MM.1S (cell line): ENCODE measurements around the gene POMT2.

Source experiments
- DNase-seq: peaks from one replicate; pipeline ENCODE4 v3.0.0-alpha.2; 2015
- H2AFZ ChIP-seq: fragments of 300-600 bp; sonication (generic); 2 replicates; pipeline ENCODE4 v1.6.0; 2016; ENCODE audit warnings: antibody characterized with exemption, low read length
- H3F3A ChIP-seq: fragments of 300-600 bp; sonication (generic); 2 replicates; pipeline ENCODE4 v1.6.1; 2016; ENCODE audit warnings: mild to moderate bottlenecking, antibody characterized with exemption, low read length, moderate library complexity, mixed read lengths; ENCODE audit not compliant: insufficient read depth
- H3K27ac ChIP-seq: fragments of 300-600 bp; sonication (generic); 2 replicates; pipeline ENCODE4 v1.5.1; 2016; ENCODE audit warnings: mild to moderate bottlenecking, low read length
- H3K27me3 ChIP-seq: fragments of 300-600 bp; sonication (generic); replicated peaks from 2 replicates; pipeline ENCODE4 v1.6.0; 2016; ENCODE audit warnings: low read length; ENCODE audit not compliant: insufficient read depth
- H3K36me3 ChIP-seq: fragments of 300-600 bp; sonication (generic); replicated peaks from 2 replicates; pipeline ENCODE4 v1.6.1; 2016; ENCODE audit warnings: mild to moderate bottlenecking, low read length, mixed read lengths; ENCODE audit not compliant: insufficient read depth
- H3K4me1 ChIP-seq: fragments of 300-600 bp; sonication (generic); 2 replicates; pipeline ENCODE4 v1.6.1; 2016; ENCODE audit warnings: low read length, mixed read lengths
- H3K4me2 ChIP-seq: fragments of 300-600 bp; sonication (generic); 2 replicates; pipeline ENCODE4 v1.6.0; 2016; ENCODE audit warnings: low read depth, low read length
- H3K4me3 ChIP-seq: fragments of 300-600 bp; sonication (generic); 2 replicates; pipeline ENCODE4 v1.5.1; 2016; ENCODE audit warnings: low read length, mixed read lengths
- H3K79me2 ChIP-seq: fragments of 300-600 bp; sonication (generic); 2 replicates; pipeline ENCODE4 v1.6.1; 2016; ENCODE audit warnings: mixed run types, low read length, mixed read lengths
- H3K9ac ChIP-seq: fragments of 300-600 bp; sonication (generic); 2 replicates; pipeline ENCODE4 v1.6.1; 2016; ENCODE audit warnings: low read length, mixed read lengths
- H3K9me2 ChIP-seq: fragments of 300-600 bp; sonication (generic); replicated peaks from 2 replicates; pipeline ENCODE4 v1.6.1; 2016; ENCODE audit warnings: mild to moderate bottlenecking, low read length, mixed read lengths; ENCODE audit not compliant: insufficient read depth
- H3K9me3 ChIP-seq: fragments of 300-600 bp; sonication (generic); replicated peaks from 2 replicates; pipeline ENCODE4 v1.6.1; 2016; ENCODE audit warnings: mild to moderate bottlenecking, low read length, mixed read lengths; ENCODE audit not compliant: insufficient read depth
- H4K20me1 ChIP-seq: fragments of 300-600 bp; sonication (generic); 2 replicates; pipeline ENCODE4 v1.6.1; 2016; ENCODE audit warnings: mild to moderate bottlenecking, low read length, moderate library complexity, mixed read lengths; ENCODE audit not compliant: insufficient read depth
- EZH2 ChIP-seq: fragments of 300-600 bp; sonication (generic); optimal IDR thresholded peaks from 2 replicates; pipeline ENCODE3; 2017; ENCODE audit warnings: low read depth, mild to moderate bottlenecking, antibody characterized with exemption, low read length, mixed read lengths
- EZH2phosphoT487 ChIP-seq: fragments of 300-600 bp; sonication (generic); IDR thresholded peaks from 2 replicates; pipeline ENCODE4 v1.6.1; 2018; ENCODE audit warnings: antibody characterized with exemption, low read length
- TF ChIP-seq, protein P1 (sequence below): fragments of 300-600 bp; sonication (generic); IDR thresholded peaks from 2 replicates; pipeline ENCODE4 v1.5.1; 2016; ENCODE audit warnings: antibody characterized with exemption, low read length, mixed read lengths

Gene POMT2

DNA sequence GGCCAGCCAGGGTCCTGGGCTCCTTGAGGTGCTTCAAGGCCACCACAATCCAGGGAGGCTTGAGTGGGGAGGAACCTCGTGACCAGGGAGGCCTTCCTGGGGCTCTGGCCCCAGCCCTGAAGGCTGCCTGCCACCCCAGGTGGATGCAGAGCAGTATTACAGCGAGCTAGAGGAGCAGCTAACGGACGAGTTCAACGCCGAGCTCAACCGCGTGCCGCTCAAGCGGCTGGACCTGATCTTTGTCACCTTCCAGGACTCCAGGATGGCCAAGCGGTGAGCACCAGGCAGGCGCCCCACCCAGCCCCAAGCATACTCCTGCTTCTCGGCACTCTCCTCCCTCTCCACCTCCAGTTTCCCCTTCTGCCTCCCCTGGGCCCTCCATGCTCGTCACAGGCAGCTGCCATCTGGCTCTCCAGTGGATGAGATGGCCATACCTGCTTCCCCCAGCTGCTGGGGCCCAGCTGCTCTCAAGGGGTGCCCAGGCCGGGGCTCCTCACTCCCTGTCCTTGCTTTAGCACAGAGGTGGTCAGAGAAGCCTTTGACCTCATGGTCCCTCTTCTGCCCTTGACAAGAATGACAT, 80.3 kb downstream of the POMT2 start:
- Histone ChIP-seq H2AFZ (no peak overlapping the region), H3F3A (no peaks in the 10 kb centered on the region), H3K36me3 (no peaks in the 10 kb centered on the region), H3K4me2 (no peak overlapping the region), H3K9me2 (no peaks in the 10 kb centered on the region), H3K9ac (no peak overlapping the region), H3K4me3 (no peak overlapping the region), H3K27me3 (no peaks in the 10 kb centered on the region), H3K27ac (no peak overlapping the region), H3K4me1 (no peaks in the 10 kb centered on the region), H3K9me3 (no peaks in the 10 kb centered on the region), H4K20me1 (no peaks in the 10 kb centered on the region), H3K79me2 (no peaks in the 10 kb centered on the region)
- no peak for DNase-seq
- TF ChIP-seq EZH2 (no peak), EZH2phosphoT487 (no peak)
- TF ChIP-seq, protein P1, sequence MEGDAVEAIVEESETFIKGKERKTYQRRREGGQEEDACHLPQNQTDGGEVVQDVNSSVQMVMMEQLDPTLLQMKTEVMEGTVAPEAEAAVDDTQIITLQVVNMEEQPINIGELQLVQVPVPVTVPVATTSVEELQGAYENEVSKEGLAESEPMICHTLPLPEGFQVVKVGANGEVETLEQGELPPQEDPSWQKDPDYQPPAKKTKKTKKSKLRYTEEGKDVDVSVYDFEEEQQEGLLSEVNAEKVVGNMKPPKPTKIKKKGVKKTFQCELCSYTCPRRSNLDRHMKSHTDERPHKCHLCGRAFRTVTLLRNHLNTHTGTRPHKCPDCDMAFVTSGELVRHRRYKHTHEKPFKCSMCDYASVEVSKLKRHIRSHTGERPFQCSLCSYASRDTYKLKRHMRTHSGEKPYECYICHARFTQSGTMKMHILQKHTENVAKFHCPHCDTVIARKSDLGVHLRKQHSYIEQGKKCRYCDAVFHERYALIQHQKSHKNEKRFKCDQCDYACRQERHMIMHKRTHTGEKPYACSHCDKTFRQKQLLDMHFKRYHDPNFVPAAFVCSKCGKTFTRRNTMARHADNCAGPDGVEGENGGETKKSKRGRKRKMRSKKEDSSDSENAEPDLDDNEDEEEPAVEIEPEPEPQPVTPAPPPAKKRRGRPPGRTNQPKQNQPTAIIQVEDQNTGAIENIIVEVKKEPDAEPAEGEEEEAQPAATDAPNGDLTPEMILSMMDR = no peak

DNA sequence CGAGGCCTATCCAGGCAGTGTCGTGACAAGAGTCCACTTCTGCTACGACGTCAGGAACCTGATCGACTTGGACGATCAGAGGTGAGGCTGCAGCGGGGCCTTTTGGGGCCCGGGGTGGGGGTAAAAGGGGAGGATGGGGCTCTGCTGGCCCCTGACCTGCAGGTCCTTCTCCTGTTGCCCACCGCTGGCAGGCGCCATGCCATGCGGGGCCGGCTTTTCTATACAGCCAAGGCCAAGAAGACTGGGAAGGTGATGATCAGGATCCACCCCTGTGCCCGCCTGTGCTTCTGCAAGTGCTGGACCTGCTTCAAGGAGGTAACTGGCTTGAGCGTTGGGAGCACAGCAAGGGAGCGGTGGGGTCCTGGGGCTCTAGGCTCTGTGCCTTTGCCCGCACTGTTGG, 81.3 kb downstream of the POMT2 start:
- Histone ChIP-seq H3K4me1 (no peaks in the 10 kb centered on the region), H3K9ac (no peak overlapping the region), H3K4me2 (no peak overlapping the region), H2AFZ (no peak overlapping the region), H3K27ac (no peak overlapping the region), H3F3A (no peaks in the 10 kb centered on the region), H3K79me2 (no peaks in the 10 kb centered on the region), H3K9me3 (no peaks in the 10 kb centered on the region), H3K4me3 (no peak overlapping the region), H4K20me1 (no peaks in the 10 kb centered on the region), H3K36me3 (no peaks in the 10 kb centered on the region), H3K9me2 (no peaks in the 10 kb centered on the region), H3K27me3 (no peaks in the 10 kb centered on the region)
- no peak for DNase-seq
- TF ChIP-seq, protein P1 = no peak
- TF ChIP-seq EZH2 = no peak
- no peak for TF ChIP-seq EZH2phosphoT487

DNA sequence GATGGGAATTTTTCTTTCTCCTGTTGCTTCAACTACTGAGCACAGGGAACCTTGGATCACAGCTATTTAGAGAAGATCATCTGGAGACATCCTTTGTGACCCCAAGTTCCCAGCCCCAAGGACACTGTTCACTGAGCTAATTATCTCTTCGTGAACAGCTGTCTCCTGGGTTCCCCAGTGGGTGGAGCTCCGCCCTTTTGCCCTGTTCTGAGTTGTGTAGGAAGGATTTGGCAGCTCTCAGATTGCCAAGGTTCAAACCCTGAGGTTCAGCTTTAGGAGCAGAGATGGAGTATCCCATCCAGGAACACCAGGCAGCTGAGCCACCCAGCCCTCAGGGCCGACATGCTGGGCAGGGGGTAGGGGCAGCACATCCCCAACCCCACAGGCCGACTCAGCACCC, 81.7 kb downstream of the POMT2 start:
- TF ChIP-seq, protein P1 = no peak
- TF ChIP-seq EZH2 (no peak), EZH2phosphoT487 (no peak)
- Histone ChIP-seq H3K4me1 (no peaks in the 10 kb centered on the region), H4K20me1 (no peaks in the 10 kb centered on the region), H3K9me2 (no peaks in the 10 kb centered on the region), H3K9ac (no peak overlapping the region), H3K9me3 (no peaks in the 10 kb centered on the region), H2AFZ (no peak overlapping the region), H3K36me3 (no peaks in the 10 kb centered on the region), H3F3A (no peaks in the 10 kb centered on the region), H3K79me2 (no peaks in the 10 kb centered on the region), H3K4me2 (no peak overlapping the region), H3K4me3 (no peak overlapping the region), H3K27me3 (no peaks in the 10 kb centered on the region), H3K27ac (no peak overlapping the region)
- no peak for DNase-seq
